Measurements from ENCODE around the gene TRAF7.

Gene TRAF7

GRCh38 chr16:2170587-2171435, 15.2 kb downstream of the TRAF7 start:
- H3K36me3 ChIP-seq (ENCODE audit: control insufficient read depth, insufficient read depth, low read length), result no peaks in the 10 kb centered on the region
- no peak overlapping the region for H3K9ac ChIP-seq
- no peaks in the 10 kb centered on the region for H3K27me3 ChIP-seq (ENCODE audit: control insufficient read depth, insufficient read depth, low read length)
- no peaks in the 10 kb centered on the region for H3K4me1 ChIP-seq
- H3K79me2 ChIP-seq, result no peaks in the 10 kb centered on the region
- no peak overlapping the region for H3K4me3 ChIP-seq (ENCODE audit: low read depth, low read length)
- TF ChIP-seq, protein P1, sequence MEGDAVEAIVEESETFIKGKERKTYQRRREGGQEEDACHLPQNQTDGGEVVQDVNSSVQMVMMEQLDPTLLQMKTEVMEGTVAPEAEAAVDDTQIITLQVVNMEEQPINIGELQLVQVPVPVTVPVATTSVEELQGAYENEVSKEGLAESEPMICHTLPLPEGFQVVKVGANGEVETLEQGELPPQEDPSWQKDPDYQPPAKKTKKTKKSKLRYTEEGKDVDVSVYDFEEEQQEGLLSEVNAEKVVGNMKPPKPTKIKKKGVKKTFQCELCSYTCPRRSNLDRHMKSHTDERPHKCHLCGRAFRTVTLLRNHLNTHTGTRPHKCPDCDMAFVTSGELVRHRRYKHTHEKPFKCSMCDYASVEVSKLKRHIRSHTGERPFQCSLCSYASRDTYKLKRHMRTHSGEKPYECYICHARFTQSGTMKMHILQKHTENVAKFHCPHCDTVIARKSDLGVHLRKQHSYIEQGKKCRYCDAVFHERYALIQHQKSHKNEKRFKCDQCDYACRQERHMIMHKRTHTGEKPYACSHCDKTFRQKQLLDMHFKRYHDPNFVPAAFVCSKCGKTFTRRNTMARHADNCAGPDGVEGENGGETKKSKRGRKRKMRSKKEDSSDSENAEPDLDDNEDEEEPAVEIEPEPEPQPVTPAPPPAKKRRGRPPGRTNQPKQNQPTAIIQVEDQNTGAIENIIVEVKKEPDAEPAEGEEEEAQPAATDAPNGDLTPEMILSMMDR (IDR thresholded peaks at IDR 0.05), result no peak
- H3K27ac ChIP-seq, result no peak overlapping the region
- H3K4me2 ChIP-seq (ENCODE audit: low read length), result no peak overlapping the region
- H3K9me3 ChIP-seq (ENCODE audit: control insufficient read depth, low read length), result no peaks in the 10 kb centered on the region
- no peak overlapping the region for H2AFZ ChIP-seq

DNA sequence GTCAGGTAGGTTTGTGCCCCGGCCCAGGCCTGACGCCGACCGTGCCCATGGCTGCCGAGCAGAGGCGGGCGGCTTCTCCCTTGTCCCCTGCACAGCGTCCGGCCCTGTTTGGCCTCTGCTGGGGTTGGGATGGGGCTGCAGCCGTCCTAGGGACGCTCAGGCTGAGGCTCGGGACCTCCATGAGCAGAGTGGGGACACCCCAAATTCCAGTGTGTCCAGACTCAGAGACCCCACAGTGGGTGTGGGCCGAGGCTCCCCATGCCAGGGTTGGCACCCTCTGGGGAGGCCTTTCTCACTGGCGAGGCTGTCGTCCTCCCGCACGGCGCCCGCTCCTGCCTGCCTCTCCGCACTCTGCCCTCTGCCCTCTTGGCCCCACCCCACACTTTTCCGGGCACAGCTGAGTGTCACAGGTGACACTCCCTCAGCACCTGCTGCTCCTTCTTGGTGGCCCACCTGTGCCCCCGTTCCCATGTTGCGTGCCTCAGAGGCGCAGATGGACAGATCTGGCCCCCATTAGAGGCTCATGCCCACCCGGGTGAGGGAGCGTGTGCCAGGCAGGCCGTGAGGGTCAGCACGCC, 16.1 kb downstream of the TRAF7 start:
- no peaks in the 10 kb centered on the region for H3K4me1 ChIP-seq
- H3K4me2 ChIP-seq (ENCODE audit: low read length), result no peak overlapping the region
- no peaks in the 10 kb centered on the region for H3K79me2 ChIP-seq
- H3K27ac ChIP-seq, result no peak overlapping the region
- no peaks in the 10 kb centered on the region for H3K9me3 ChIP-seq (ENCODE audit: control insufficient read depth, low read length)
- no peaks in the 10 kb centered on the region for H3K36me3 ChIP-seq (ENCODE audit: control insufficient read depth, insufficient read depth, low read length)
- H2AFZ ChIP-seq, result no peak overlapping the region
- H3K9ac ChIP-seq, result no peak overlapping the region
- TF ChIP-seq, protein P1 (IDR thresholded peaks at IDR 0.05), result no peak
- no peaks in the 10 kb centered on the region for H3K27me3 ChIP-seq (ENCODE audit: control insufficient read depth, insufficient read depth, low read length)
- no peak overlapping the region for H3K4me3 ChIP-seq (ENCODE audit: low read depth, low read length)

GRCh38 chr16:2172688-2173335, 17.2 kb downstream of the TRAF7 start:
- Histone ChIP-seq H3K27me3 (ENCODE audit: control insufficient read depth, insufficient read depth, low read length) (no peaks in the 10 kb centered on the region), H3K4me3 (ENCODE audit: low read depth, low read length) (no peak overlapping the region), H3K9me3 (ENCODE audit: control insufficient read depth, low read length) (no peaks in the 10 kb centered on the region), H3K4me2 (ENCODE audit: low read length) (no peak overlapping the region), H2AFZ (no peak overlapping the region), H3K79me2 (no peaks in the 10 kb centered on the region), H3K9ac (no peak overlapping the region), H3K4me1 (no peaks in the 10 kb centered on the region), H3K27ac (no peak overlapping the region), H3K36me3 (ENCODE audit: control insufficient read depth, insufficient read depth, low read length) (no peaks in the 10 kb centered on the region)
- TF ChIP-seq, protein P1 (IDR thresholded peaks at IDR 0.05), result no peak

DNA sequence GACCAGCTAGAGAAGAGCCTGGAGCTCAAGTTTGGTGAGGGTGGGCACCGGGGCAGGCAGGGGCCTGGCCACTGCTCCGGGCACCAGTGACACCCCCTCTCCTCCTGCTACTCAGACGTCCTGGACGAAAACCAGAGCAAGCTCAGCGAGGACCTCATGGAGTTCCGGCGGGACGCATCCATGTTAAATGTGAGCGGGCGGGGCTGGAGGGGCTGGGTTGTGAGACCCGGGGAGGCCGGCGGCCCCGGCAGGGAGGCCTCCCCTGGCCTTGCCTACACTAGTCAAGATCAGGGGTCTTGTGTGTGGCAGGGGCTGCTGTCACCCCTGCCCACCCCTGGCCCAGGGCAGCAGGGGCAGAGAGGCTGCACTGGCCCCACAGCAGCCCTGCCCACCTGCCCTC, 17.8 kb downstream of the TRAF7 start:
- Histone ChIP-seq H2AFZ (no peak overlapping the region), H3K36me3 (ENCODE audit: control insufficient read depth, insufficient read depth, low read length) (no peaks in the 10 kb centered on the region), H3K27ac (no peak overlapping the region)

More for the DNA sequence above, 17.8 kb downstream of the TRAF7 start:
- H3K4me2 ChIP-seq (ENCODE audit: low read length), result no peak overlapping the region
- H3K79me2 ChIP-seq, result no peaks in the 10 kb centered on the region
- H3K9ac ChIP-seq, result no peak overlapping the region
- H3K27me3 ChIP-seq (ENCODE audit: control insufficient read depth, insufficient read depth, low read length), result no peaks in the 10 kb centered on the region
- H3K4me3 ChIP-seq (ENCODE audit: low read depth, low read length), result no peak overlapping the region
- no peaks in the 10 kb centered on the region for H3K4me1 ChIP-seq
- H3K9me3 ChIP-seq (ENCODE audit: control insufficient read depth, low read length), result no peaks in the 10 kb centered on the region
- TF ChIP-seq, protein P1 (IDR thresholded peaks at IDR 0.05), result no peak
